HG02571 (cell line): ENCODE data around the gene CCDC6.
"Not testable (repeated sequence)": the region's sequence is repeated elsewhere in the genome, so short reads cannot be mapped to it uniquely, and the experiment has no call there.

Experiments used
- ATAC-seq: cut with Tn5 transposase; IDR thresholded peaks from one replicate; pipeline ENCODE4 v1.9.1; 2021; ENCODE audit warnings: mild to moderate bottlenecking, moderate library complexity; ENCODE audit not compliant: unreplicated experiment

CCDC6 gene

GRCh38 chr10:59906417-59907202, at the start of gene CCDC6:
TSS of gene CCDC6 (minus strand) at chr10:59906556. CDS start at chr10:59906424, 132 bp downstream.
- ATAC-seq: peak; percentile 72

- ATAC-seq: no peak
These were observed 47.9 kb upstream of the CCDC6 start for GRCh38 chr10:59954296-59954695.

GRCh38 chr10:59953711-59954110, 47.4 kb upstream of the CCDC6 start:
- ATAC-seq: not testable (repeated sequence)

- no peak for ATAC-seq
These were observed 43.7 kb upstream of the CCDC6 start for GRCh38 chr10:59950105-59950504.

GRCh38 chr10:59949608-59950007, 43.3 kb upstream of the CCDC6 start:
- ATAC-seq: no peak

- no peak for ATAC-seq
These were observed 39.6 kb upstream of the CCDC6 start for GRCh38 chr10:59945991-59946390.

GRCh38 chr10:59945590-59945989, 39.2 kb upstream of the CCDC6 start:
- no peak for ATAC-seq

- no peak for ATAC-seq
These were observed 38.1 kb upstream of the CCDC6 start for GRCh38 chr10:59944339-59944935.

- no peak for ATAC-seq
These were observed 36.2 kb upstream of the CCDC6 start for GRCh38 chr10:59942556-59942955.

GRCh38 chr10:59937720-59938119, 31.4 kb upstream of the CCDC6 start:
- no peak for ATAC-seq

- no peak for ATAC-seq
These were observed 28.3 kb upstream of the CCDC6 start for GRCh38 chr10:59934701-59935100.

GRCh38 chr10:59930788-59931521, 24.6 kb upstream of the CCDC6 start:
- ATAC-seq: not testable (repeated sequence)

GRCh38 chr10:59926086-59926485, 19.7 kb upstream of the CCDC6 start:
- ATAC-seq: no peak

GRCh38 chr10:59922907-59923306, 16.6 kb upstream of the CCDC6 start:
- ATAC-seq: no peak

- no peak for ATAC-seq
These were observed 11.6 kb upstream of the CCDC6 start for GRCh38 chr10:59917922-59918321.

- ATAC-seq: no peak
These were observed 7.3 kb upstream of the CCDC6 start for GRCh38 chr10:59913547-59914237.

GRCh38 chr10:59910867-59911266, 4.5 kb upstream of the CCDC6 start:
- no peak for ATAC-seq

- no peak for ATAC-seq
These were observed 3.5 kb upstream of the CCDC6 start for GRCh38 chr10:59909815-59910214.

GRCh38 chr10:59908808-59909143, 2.4 kb upstream of the CCDC6 start:
- ATAC-seq: no peak

GRCh38 chr10:59907918-59908807, 1.8 kb upstream of the CCDC6 start:
- ATAC-seq: peak; percentile 20
